SK-N-SH (cell line): ENCODE results near the gene PGLYRP4.

Experiments used
- CTCF ChIP-seq: fragments of 200-600 bp; sonication (generic); IDR thresholded peaks from 2 replicates; pipeline ENCODE4 v1.6.1; 2017; ENCODE audit warnings: antibody characterized with exemption, mild to moderate bottlenecking, moderate library complexity
- EP300 ChIP-seq, 2 experiments: IDR thresholded peaks; 2 replicates each; pipeline versions ENCODE4 v1.4.0 to v1.6.1; 2012; ENCODE audit warnings: borderline replicate concordance in 1 of 2, low read depth in 1 of 2, low read length in 1 of 2

- TF ChIP-seq EP300 (IDR thresholded peaks at IDR 0.05; ENCODE audit: borderline replicate concordance in 1 of 2, low read depth in 1 of 2, low read length in 1 of 2) (no peak), CTCF (no peak)
Measured at GRCh38 chr1:153392258-153392657, 43.6 kb upstream of the PGLYRP4 start.
